Parietal lobe (tissue), 2 donors: ENCODE results near the gene APOD. TPM values are rescaled to one million over a fixed set of nuclear protein-coding genes. Genes with fewer than 3 reads are reported as not detected.

Source experiments
- small RNA-seq: library from RNA; depleted of rRNA; stranded (forward); fragments of <200 nt; gene quantifications from one replicate; pipeline ENCODE3, GENCODE V24; 2014; ENCODE audit warnings: low replicate concordance
- total RNA-seq: library from RNA; depleted of rRNA; stranded (reverse); fragments of >200 nt; gene quantifications from one replicate; pipeline ENCODE4 v1.2.3, GENCODE V29; 2014

Gene APOD
- total RNA-seq, result 3.8 TPM

DNA sequence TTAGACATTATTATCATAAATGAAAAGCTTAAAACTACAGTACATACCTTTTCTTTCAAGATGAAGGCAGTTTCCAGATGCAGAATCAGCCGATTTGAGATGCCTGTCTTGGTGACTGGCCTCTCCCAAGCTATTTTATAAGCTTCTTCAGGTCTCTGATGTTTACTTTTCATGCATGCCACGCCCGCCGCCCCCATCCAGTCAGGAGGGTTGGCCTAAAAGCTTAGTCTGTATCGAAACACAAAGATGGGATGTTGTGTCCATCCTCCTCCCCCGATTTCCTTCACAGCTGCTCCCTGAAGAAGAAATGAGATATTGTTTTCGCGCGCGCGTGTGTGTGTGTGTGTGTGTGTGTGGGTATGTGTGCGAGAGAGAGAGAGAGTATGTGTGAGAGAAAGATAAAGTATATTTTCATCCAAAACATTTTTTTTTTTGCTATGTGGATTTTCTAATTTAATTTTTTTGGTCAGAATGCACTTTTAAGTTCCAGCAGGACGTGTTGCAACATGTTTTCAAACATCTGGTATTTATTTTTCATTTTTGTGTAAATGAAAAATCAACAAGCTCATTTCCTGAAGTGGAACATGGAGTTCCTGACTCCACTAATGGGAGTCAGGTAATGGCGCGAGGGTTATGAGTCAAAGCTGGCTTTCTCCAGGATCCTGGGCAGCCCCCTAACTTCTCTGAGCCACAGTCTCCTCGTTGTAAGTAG lies at the start of gene APOD:
Gene APOD (minus strand): TSS at position 110 of the 712 bp plus-strand sequence. CDS start 4,479 bp downstream, outside the sequence.

GRCh38 chr3:195542698-195543499 lies 40.8 kb downstream of the APOD start, which contains the start of gene PPP1R2:
PPP1R2 (minus strand) TSS chr3:195543325; CDS start chr3:195543025, 300 bp downstream.

Small RNA genes within 50 kb of the gene (small RNA-seq; reads per million reads assigned to genes)
- gene RN7SL73P (not detected), gene RNU6ATAC24P (not detected)

Other genes with a start within 250 kb of the APOD start
- gene ACAP2, start 140.9 kb downstream of the APOD start, total RNA-seq, result 267 TPM
- gene PPP1R2, start 40.6 kb downstream of the APOD start, total RNA-seq, result 65.4 TPM
- gene MUC20, start 137.0 kb upstream of the APOD start, total RNA-seq, result 10.0 TPM
- not detected for gene MUC4, start 228.0 kb upstream of the APOD start, total RNA-seq